GM19043 (cell line): ENCODE measurements around the gene DBX2.
"Not testable (repeated sequence)": the region's sequence is repeated elsewhere in the genome, so short reads cannot be mapped to it uniquely, and the experiment has no call there.

Experiments used
- ATAC-seq: cut with Tn5 transposase; IDR thresholded peaks from one replicate; pipeline ENCODE4 v1.9.1; 2021; ENCODE audit warnings: low read depth; ENCODE audit not compliant: unreplicated experiment

Gene DBX2

GRCh38 chr12:45050751-45051571 lies at the start of gene DBX2:
TSS of gene DBX2 (minus strand) at chr12:45051099. CDS start at chr12:45050927, 172 bp downstream.
- ATAC-seq, result no peak

GRCh38 chr12:45098766-45099165 lies 47.9 kb upstream of the DBX2 start:
- no peak for ATAC-seq

GRCh38 chr12:45095417-45095816 lies 44.5 kb upstream of the DBX2 start:
- not testable (repeated sequence) for ATAC-seq

DNA sequence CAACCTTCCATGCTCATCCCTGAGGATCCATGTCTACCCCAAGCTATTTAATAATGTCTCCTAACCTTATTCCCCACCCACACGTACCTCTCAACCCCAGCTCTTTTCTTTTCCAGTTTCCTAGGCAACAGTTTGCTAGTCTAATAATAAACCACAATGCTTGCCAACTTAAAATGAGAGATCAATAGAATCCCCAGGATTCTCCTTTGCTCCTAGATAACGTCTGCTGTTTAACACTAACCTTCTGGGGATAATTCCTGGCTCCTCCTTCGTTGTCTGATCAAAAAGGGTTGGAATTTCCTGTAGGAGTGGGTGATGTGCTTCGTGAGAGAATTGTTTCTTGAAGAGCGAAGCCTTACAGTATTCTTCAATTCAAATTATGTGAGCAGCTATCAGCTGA lies 42.2 kb upstream of the DBX2 start:
- no peak for ATAC-seq

- ATAC-seq, result no peak
Observed at GRCh38 chr12:45089411-45090075, 38.6 kb upstream of the DBX2 start.

DNA sequence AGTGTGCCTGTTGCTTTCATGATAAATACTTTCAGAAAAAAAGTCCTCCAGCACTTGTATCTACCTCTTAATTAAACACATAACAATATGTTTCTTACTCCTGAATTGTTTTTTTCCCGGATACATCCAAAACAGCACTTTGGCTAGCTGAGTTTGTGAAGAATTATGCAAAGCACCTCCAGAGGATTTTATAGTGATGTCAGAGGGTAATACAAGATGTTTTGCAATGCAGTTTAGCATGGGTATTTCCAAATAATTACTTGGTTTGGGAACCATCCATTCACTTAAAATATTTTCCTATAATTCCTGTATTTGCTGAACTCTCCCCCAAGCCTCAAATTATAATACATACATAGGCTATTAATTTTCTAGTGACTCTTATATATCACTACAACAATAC lies 37.7 kb upstream of the DBX2 start:
- ATAC-seq, result no peak

DNA sequence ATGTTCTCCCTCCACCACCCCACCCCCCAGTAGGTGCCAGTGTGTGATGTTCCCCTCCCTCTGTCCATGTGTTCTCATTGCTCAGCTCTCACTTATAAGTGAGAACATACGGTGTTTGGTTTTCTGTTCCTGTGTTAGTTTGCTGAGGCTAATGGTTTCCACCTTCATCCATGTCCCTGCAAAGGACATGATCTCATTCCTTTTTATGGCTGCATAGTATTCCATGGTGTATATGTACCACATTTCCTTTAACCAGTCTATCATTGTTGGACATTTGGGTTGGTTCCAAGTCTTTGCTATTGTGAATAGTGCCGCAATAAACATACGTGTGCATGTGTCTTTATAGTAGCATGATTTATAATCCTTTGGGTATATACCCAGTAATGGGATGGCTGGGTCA lies 33.3 kb upstream of the DBX2 start:
- ATAC-seq, result not testable (repeated sequence)

GRCh38 chr12:45077251-45077650 lies 26.4 kb upstream of the DBX2 start:
- ATAC-seq, result no peak

DNA sequence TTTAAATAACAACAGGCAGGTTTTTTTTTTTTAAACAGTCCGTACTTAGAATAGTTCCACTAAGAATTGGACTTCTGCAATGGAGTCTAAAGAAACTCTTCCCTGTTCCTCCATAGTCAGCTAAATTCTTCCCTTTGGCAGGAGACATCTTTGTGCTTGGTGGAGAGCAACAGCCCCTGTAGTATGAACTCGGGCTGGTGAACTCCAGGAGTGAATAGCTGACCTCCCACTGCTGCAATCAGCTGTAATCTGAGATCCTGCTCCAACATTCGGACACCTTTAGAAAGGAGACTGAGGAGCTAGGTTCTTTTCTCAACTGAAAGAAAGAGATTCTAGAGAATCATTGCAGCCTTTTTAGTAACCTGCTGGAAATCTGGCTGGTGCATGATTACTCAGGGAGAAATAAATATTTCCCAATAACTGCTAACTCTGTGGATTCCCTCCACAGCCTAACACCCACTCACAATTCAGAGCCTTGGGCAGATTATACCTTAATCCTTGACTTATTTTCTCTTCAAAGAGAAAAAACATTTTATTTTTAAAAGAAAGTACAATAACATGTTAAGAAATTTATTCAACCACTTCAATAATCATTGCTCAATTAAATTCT lies 25.6 kb upstream of the DBX2 start:
- no peak for ATAC-seq

DNA sequence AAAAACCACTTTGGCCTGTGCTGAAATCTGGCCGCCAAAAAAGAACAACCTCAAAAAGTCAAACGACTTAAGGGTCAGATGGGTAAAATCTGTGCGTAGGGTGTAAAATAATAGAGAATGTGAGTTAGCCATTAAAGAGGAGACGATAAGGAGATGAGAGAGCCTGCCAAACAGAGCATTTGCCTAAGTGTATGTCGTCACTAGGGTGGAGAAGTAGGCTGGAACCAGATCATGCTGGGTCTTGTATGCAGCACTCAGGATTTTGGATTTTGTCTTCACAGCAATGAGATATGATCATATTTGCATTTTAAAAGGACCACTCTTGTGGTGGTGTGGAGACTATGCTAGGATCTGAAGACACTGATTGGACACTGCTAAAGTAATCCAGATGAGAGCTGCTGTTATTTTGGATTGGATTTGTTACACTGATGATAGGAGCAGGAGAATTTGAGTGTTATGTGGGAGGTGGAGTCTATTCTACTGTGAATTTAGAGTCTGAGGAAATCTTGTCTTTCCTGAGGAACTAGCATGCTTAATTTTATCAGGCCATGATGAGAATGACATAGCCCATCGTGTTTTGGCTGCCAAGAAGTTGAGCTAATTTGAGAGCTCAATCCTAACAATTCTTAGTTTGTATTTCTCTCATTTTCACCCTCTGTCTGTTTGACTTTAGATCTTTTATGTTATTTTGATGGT lies 24.8 kb upstream of the DBX2 start:
- ATAC-seq, result no peak

DNA sequence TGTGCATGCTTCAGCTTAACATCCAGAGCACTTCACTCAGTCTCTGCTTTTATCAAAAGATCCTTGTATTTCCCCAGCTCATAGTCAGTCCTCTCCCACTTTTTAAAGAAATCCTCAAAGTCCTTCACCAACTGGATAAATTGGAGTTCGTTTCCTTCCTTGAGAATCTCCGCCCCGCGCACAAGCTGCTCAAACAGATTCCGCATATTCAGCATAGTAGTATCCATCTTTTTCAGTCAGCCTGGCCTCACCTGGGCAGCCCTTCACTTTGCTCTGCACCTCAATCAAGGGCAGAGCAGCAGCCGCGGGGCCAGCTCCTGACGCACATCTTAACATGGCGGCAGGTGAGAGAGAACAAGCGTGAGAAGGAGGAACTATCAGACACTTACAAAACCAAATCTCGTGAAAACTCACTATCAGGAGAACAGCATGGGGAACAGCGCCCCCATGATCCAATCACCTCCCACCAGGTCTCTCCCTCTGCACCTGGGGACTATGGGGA lies 14.3 kb upstream of the DBX2 start:
- no peak for ATAC-seq

GRCh38 chr12:45060976-45061375 lies 10.1 kb upstream of the DBX2 start:
- no peak for ATAC-seq

GRCh38 chr12:45051572-45052125 lies 750 bp upstream of the DBX2 start:
- ATAC-seq, result no peak

DNA sequence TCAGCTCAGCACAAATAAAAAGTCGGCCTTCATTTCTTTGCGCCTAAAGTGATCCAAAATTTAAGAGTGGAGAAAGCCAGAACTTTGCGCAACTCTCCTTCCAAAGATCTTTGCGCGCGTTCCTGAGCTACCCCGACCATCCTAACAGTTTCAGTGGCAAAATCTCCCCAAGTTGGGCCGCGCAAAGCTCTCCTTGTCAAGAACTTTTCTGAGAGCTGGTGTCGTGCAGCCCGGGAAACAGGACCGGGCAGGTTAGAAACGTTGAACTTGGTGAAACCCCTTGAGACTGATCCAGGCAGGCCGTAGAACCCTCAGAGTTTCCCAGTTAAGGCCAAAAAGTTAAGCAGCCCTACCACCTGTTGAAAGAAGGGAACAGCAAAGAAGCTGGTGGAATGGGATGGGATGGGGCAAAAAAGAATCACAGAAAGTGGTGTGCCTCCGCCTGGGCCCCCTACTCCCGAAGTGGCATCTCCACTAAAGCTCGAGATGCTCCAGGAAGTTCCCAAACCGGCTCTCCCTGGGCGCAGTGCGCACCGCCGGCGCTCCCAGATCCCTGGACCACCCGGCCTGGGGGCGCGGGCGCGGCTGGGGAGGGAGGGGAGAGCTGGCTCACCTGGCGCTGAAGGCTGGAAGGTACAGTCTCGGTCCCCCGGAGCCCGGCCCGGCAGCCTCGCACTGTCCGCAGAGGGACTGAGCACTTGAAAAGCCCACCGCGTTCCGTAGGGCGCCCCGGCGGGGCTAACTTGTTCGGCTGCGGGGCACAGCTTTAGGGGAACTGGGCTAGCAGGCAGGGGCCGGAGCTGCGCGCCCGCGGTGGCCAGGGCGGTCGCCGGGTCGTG lies 768 bp downstream of the DBX2 start:
- no peak for ATAC-seq

GRCh38 chr12:45042599-45042998 lies 8.3 kb downstream of the DBX2 start:
- ATAC-seq, result no peak

- ATAC-seq, result no peak
Observed at GRCh38 chr12:45040977-45041376, 9.9 kb downstream of the DBX2 start.

DNA sequence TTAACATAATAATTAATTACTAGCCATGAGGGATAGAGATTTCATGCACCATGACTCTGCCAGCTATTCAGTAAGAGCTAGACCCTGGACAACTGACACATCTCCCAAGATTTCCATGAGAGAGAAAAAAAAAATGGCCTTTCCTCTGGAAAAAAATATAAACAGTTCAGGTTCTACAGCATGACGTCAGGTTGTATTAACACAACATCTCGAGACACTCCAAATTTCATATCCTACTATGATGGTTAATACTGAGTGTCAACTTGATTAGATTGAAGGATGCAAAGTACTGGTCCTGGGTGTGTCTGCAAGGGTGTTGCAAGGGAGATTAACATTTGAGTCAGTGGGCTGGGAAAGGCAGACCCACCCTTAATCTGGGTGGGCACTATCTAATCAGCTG lies 11.1 kb downstream of the DBX2 start:
- no peak for ATAC-seq

GRCh38 chr12:45034861-45035265 lies 16.0 kb downstream of the DBX2 start:
- no peak for ATAC-seq

- ATAC-seq, result no peak
Observed at GRCh38 chr12:45017916-45018315, 33.0 kb downstream of the DBX2 start.

DNA sequence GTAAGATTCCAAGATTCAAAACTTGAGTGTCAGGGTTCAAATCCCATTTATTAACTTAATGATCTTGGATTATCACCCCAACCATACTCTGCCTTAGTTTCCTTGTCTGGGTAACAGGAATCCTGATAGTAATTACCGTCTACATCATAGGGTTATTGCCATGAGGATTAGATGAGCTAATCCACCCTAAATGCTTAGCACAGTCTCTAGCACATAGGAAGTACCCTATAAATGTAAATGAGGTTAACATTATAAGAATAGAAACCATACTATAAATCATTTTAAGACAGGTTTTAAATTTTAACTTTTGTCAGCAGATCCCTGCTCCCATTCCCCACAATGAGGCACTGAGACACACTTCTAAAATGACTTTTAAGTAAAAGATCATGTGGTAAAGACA lies 36.5 kb downstream of the DBX2 start:
- ATAC-seq, result no peak
